Tibial artery (tissue), 4 donors: ENCODE results near the gene IQCE.
A peak's percentile ranks its signal among the peaks of the same experiment; 100 is the strongest.

Experiments
- DNase-seq, 2 donors: peaks; one replicate each; pipeline ENCODE4 v3.0.0-alpha.2; 2019
- H3K27ac ChIP-seq, 2 donors: fragments of 200-600 bp; sonication (generic) in 1 of 2; 1 replicate in 1 of 2; 2 replicates in 1 of 2; pipeline ENCODE4 v1.5.1; 2018 to 2019; ENCODE audit warnings: mild to moderate bottlenecking in 1 of 2
- H3K27me3 ChIP-seq, 2 donors: fragments of 200-600 bp; sonication (generic) in 1 of 2; one replicate each; pipeline versions ENCODE4 v1.5.1 to v1.6.0; 2016 to 2019
- H3K36me3 ChIP-seq, 3 donors: fragments of 200-600 bp; sonication (generic) in 2 of 3; one replicate each; pipeline ENCODE4 v1.5.1; 2016 to 2019; ENCODE audit warnings: mild to moderate bottlenecking in 2 of 3
- H3K4me1 ChIP-seq, 4 donors: fragments of 200-600 bp; sonication (generic) in 2 of 4; 1 replicate in 3 of 4; 2 replicates in 1 of 4; pipeline ENCODE4 v1.5.1; 2016 to 2019
- H3K4me3 ChIP-seq, 2 donors: fragments of 200-600 bp; sonication (generic) in 1 of 2; 1 replicate in 1 of 2; 2 replicates in 1 of 2; pipeline ENCODE4 v1.5.1; 2018 to 2019; ENCODE audit warnings: mild to moderate bottlenecking in 2 of 2
- H3K9me3 ChIP-seq, 3 donors: fragments of 200-600 bp; sonication (generic) in 1 of 3; one replicate each; pipeline ENCODE4 v1.5.1; 2016 to 2019
- intact Hi-C: fragments of 100-400 bp; cut with DNase I; formaldehyde crosslinking; loops from one replicate; pipeline ENCODE4 v1.15.0; 2023; ENCODE audit warnings: low total_unique reads
- TF ChIP-seq, protein P1 (sequence below), 2 experiments: fragments of 200-600 bp in 1 of 2; fragments of 450-650 bp in 1 of 2; IDR thresholded peaks; one replicate each; pipeline ENCODE4 v1.5.1; 2017 to 2019; ENCODE audit warnings: antibody characterized with exemption in 2 of 2, mild to moderate bottlenecking in 1 of 2, moderate library complexity in 1 of 2

Gene IQCE

DNA sequence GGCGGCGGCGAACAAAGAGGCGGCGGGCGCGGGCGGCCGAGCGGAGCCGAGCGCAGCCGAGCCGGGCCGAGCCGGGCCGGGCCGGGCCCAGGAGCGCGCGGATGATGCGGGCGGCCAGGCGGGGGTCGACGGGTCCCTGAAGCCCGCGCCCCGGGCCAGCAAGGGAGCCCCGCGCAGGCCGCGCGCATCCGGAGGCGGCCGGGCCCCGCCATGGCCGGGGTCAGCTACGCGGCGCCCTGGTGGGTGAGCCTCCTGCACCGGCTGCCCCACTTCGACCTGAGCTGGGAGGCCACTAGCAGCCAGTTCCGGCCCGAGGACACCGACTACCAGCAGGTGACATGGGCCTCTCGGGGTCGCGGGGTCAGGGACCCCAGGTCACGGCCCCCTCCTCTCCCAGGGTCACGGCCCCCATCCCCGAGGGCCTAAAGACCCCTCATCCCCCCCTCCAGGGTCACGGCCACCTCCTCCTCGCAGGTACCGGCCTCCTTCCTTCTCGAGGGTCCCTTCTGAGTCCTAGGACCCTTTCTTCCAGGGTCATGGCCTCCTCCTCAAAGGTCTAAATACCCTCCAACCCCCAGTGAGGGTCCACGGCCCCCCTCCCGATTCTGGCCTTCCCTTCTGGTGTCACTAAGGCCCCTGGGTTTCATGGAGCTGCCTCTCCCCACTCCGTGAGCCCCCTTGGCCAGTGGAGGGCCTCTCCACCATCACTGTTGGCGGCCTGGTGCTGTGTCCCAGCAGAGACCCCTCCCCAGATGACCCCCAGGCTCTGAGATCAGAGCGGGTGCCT lies 73.4 kb downstream of the IQCE start, which contains the start of gene TTYH3:
TSS of gene TTYH3 (plus strand) at position 41 of the 787 bp plus-strand sequence. CDS start at position 211, 170 bp downstream.
- TF ChIP-seq, protein P1, sequence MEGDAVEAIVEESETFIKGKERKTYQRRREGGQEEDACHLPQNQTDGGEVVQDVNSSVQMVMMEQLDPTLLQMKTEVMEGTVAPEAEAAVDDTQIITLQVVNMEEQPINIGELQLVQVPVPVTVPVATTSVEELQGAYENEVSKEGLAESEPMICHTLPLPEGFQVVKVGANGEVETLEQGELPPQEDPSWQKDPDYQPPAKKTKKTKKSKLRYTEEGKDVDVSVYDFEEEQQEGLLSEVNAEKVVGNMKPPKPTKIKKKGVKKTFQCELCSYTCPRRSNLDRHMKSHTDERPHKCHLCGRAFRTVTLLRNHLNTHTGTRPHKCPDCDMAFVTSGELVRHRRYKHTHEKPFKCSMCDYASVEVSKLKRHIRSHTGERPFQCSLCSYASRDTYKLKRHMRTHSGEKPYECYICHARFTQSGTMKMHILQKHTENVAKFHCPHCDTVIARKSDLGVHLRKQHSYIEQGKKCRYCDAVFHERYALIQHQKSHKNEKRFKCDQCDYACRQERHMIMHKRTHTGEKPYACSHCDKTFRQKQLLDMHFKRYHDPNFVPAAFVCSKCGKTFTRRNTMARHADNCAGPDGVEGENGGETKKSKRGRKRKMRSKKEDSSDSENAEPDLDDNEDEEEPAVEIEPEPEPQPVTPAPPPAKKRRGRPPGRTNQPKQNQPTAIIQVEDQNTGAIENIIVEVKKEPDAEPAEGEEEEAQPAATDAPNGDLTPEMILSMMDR (IDR thresholded peaks at IDR 0.05), result peak in 1 of 2 experiments; percentile 15
- no peaks in the 10 kb centered on the region for H3K36me3 ChIP-seq
- peak within 1 kb of the TSS; percentile 83 to 86 for H3K27ac ChIP-seq
- H3K4me1 ChIP-seq, result peaks cover 0 to 55% (median 39%) of the 10 kb centered on the region in 4 donors
- H3K9me3 ChIP-seq, result no peaks in the 10 kb centered on the region
- no peak for DNase-seq
- intact Hi-C loops, result no loop called here
- H3K4me3 ChIP-seq, result peak within 1 kb of the TSS; percentile 79 to 86
- H3K27me3 ChIP-seq, result no peaks in the 10 kb centered on the region

DNA sequence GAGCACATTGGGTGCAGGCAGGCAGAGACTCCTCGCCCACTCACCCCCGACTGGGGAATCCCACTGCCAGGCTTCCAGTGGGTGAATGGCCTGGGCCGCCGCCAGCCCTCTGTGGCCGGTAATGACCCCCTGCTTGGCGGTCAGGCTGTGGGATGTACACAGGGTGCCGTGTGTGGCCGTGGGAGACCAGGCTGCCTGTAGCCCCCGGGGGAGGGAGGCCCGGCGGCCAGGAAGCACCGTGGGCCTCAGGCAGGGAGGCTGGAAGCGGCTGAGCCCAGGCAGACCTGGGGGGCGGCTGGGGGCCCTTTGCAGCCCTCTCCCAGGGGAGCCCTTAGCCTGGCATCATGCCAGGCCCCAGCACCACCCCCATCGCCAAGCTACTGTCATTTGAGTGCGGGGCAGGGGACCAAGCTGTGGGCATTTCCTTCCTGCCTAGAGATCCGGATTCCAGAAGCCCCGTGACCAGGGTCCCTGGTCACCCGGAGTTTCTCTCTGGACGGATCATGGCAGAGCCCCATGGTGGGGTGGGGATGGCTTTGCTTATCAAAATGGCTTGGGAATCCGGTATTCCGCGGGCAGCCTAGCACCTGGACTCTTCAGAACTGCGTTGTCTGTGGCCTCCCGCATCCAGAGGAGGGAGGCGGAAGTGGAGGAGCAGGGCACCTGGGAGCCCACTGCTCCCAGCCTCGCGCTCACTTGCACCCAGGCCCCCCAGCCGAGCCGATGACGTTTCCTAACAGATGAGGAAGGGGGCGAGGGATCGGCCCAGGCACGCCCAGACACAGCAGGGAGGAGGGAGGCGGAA lies 74.2 kb downstream of the IQCE start:
- H3K4me1 ChIP-seq, result peaks cover 0 to 63% (median 46%) of the 10 kb centered on the region in 4 donors
- TF ChIP-seq, protein P1 (IDR thresholded peaks at IDR 0.05), result no peak

DNA sequence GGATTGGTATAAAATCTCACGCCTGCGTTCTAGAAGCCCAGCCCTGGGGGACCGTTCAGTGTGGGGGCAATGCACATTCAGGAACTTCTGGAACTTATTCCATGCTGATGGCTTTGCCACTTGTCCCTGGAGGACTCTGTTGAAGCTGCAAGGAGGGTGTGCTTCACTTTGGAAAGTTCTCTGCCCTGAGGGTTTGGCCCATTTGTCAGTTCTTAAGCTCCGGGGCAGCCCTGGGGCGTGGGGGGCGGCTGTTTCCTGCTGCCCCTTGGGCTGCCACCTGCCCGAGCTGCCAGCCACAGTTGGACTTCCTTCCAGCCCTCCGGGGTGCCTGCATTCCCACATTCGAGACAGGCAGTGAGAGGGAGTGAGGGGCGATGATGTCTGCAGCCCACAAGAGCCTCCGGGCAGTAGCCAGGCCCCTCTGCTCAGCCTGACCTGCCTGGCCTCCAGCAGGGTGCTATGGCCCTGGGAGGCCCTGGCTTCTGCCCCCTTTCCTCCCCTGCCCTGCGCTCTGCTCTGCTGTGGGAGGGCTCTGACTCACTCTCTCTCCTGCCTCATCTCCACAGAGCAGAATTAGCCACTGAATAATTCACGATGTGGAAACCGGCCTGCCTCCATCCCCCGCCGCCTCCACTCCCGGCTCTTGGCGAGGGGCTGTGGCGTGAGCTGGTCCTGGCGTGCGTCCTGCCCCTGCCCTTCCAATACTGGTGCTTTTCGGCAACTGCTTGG lies 74.9 kb downstream of the IQCE start:
- H3K27ac ChIP-seq, result peak overlapping the region; percentile 83 to 86
- DNase-seq, result peak; percentile 62 to 91
- H3K4me3 ChIP-seq, result peak overlapping the region; percentile 79 to 86
- H3K9me3 ChIP-seq, result no peaks in the 10 kb centered on the region
- no peaks in the 10 kb centered on the region for H3K36me3 ChIP-seq
- intact Hi-C loops, result no loop called here
- TF ChIP-seq, protein P1 (IDR thresholded peaks at IDR 0.05), result no peak
- peaks cover 7 to 70% (median 53%) of the 10 kb centered on the region in 4 donors for H3K4me1 ChIP-seq
- H3K27me3 ChIP-seq, result no peaks in the 10 kb centered on the region

More for the DNA sequence above, 74.2 kb downstream of the IQCE start:
- Histone ChIP-seq H3K9me3 (no peaks in the 10 kb centered on the region), H3K27me3 (no peaks in the 10 kb centered on the region), H3K27ac (peak overlapping the region; percentile 83 to 86), H3K36me3 (no peaks in the 10 kb centered on the region), H3K4me3 (peak overlapping the region; percentile 79 to 86)
- intact Hi-C loops, result no loop called here
- peak; percentile 63 to 90 for DNase-seq

DNA sequence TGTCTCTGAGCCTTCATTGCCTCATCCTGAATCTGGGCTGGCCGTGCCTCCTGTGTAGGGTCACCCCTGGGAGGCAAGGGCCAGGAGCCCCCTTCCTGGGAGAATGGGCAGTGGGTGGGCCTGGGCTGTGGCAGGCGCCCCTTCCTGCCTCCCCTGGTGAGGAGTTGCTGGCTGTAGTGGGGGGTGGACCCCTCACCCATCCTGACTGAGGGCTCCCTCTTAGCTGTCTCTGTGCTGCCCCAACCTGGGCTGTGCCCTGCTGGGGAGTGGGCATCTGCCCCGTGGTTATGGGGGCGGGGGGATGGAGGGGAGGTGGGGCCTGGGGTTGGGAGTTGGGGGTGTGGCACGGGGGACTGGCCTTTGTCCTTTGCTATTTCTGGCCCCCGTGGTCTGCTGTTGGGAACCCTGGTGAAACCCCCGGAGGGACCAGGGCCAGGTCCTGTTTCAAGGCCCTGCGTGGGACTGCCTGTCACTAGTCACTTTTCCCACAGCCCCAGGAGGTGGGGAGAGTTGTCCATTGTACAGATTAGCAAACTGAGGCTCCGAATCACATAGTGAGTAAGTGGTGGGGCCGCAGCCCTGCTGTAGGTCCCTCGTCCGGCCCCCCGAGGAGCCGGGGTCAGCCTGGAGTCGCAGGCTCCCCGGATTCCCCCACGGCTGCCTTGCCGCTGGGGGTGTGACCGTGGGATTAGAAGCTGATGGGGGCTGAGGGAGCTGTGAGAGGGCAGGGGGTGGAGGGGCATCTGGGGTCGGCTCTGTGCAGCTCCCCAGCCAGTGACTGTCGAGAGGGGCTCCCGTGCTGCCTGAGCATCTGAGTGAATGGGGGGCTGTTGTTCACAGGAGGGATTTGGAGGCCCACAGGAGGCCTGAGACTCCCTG lies 75.7 kb downstream of the IQCE start:
- H3K27me3 ChIP-seq, result no peaks in the 10 kb centered on the region
- peak overlapping the region; percentile 83 to 86 for H3K27ac ChIP-seq
- DNase-seq, result no peak
- intact Hi-C loops, result no loop called here
- H3K9me3 ChIP-seq, result no peaks in the 10 kb centered on the region
- peak overlapping the region; percentile 79 to 86 for H3K4me3 ChIP-seq
- TF ChIP-seq, protein P1 (IDR thresholded peaks at IDR 0.05), result no peak
- H3K36me3 ChIP-seq, result no peaks in the 10 kb centered on the region
- peaks cover 12 to 78% (median 61%) of the 10 kb centered on the region in 4 donors for H3K4me1 ChIP-seq
